Mesenchymal stem cell (in vitro differentiated cells and primary cell): ENCODE measurements around the gene TTC22.

Experiments used
- DNase-seq: peaks from one replicate; pipeline ENCODE4 v3.0.0-alpha.2; 2013
- H2AFZ ChIP-seq: one replicate; pipeline ENCODE4 v1.6.1; 2013; ENCODE audit warnings: low read depth, mild to moderate bottlenecking, control low read depth, inconsistent platforms, low read length, moderate library complexity
- H2AK5ac ChIP-seq: 2 replicates; pipeline ENCODE4 v1.6.1; 2013; ENCODE audit warnings: low read length, moderate library complexity, mild to moderate bottlenecking, inconsistent platforms; ENCODE audit not compliant: severe bottlenecking
- H2BK120ac ChIP-seq: one replicate; pipeline ENCODE4 v1.6.1; 2013; ENCODE audit warnings: low read depth, mild to moderate bottlenecking, inconsistent platforms, low read length, moderate library complexity
- H2BK12ac ChIP-seq, 2 experiments: one replicate each; pipeline ENCODE4 v1.6.1; 2013; ENCODE audit warnings: inconsistent platforms in 2 of 2, low read length in 2 of 2, mild to moderate bottlenecking in 2 of 2, moderate library complexity in 2 of 2, control low read depth in 1 of 2
- H2BK15ac ChIP-seq: one replicate; pipeline ENCODE4 v1.6.1; 2013; ENCODE audit warnings: mild to moderate bottlenecking, low read depth, inconsistent platforms; ENCODE audit not compliant: poor library complexity, severe bottlenecking
- H2BK5ac ChIP-seq: 2 replicates; pipeline ENCODE4 v1.6.1; 2013; ENCODE audit warnings: low read depth, mild to moderate bottlenecking, low read length, control low read depth, inconsistent platforms; ENCODE audit not compliant: poor library complexity, severe bottlenecking
- H3K14ac ChIP-seq, 2 experiments: one replicate each; pipeline ENCODE4 v1.6.1; 2013; ENCODE audit warnings: inconsistent platforms in 2 of 2, low read length in 2 of 2, control low read depth in 1 of 2, mild to moderate bottlenecking in 1 of 2, moderate library complexity in 1 of 2
- H3K18ac ChIP-seq, 2 experiments: one replicate each; pipeline ENCODE4 v1.6.1; 2013; ENCODE audit warnings: inconsistent platforms in 2 of 2, low read length in 2 of 2, control low read depth in 1 of 2, low read depth in 1 of 2, mild to moderate bottlenecking in 1 of 2
- H3K23ac ChIP-seq, 2 experiments: one replicate each; pipeline ENCODE4 v1.6.1; 2013; ENCODE audit warnings: inconsistent platforms in 2 of 2, low read length in 2 of 2, mild to moderate bottlenecking in 2 of 2, moderate library complexity in 2 of 2, control low read depth in 1 of 2
- H3K27ac ChIP-seq: 2 replicates; pipeline ENCODE4 v1.5.1; 2013; ENCODE audit warnings: mild to moderate bottlenecking, moderate library complexity, low read length, control low read depth, inconsistent platforms; ENCODE audit not compliant: poor library complexity, severe bottlenecking
- H3K27me3 ChIP-seq, 2 experiments: 2 replicates each; pipeline versions ENCODE4 v1.6.1 to v1.7.0; 2013; ENCODE audit warnings: low read length in 2 of 2, mild to moderate bottlenecking in 2 of 2, moderate library complexity in 2 of 2, control low read depth in 1 of 2, inconsistent platforms in 1 of 2; ENCODE audit not compliant: control insufficient read depth in 1 of 2, insufficient read depth in 1 of 2
- H3K36me3 ChIP-seq, 2 experiments: 2 replicates each; pipeline versions ENCODE4 v1.6.1 to v1.7.0; 2013; ENCODE audit warnings: low read length in 2 of 2, control low read depth in 1 of 2, inconsistent platforms in 1 of 2, low read depth in 1 of 2, mild to moderate bottlenecking in 1 of 2; ENCODE audit not compliant: insufficient read depth in 2 of 2, control insufficient read depth in 1 of 2
- H3K4ac ChIP-seq, 2 experiments: one replicate each; pipeline ENCODE4 v1.6.1; 2013; ENCODE audit warnings: inconsistent platforms in 2 of 2, low read length in 2 of 2, mild to moderate bottlenecking in 2 of 2, moderate library complexity in 2 of 2, control low read depth in 1 of 2, low read depth in 1 of 2
- H3K4me1 ChIP-seq: 2 replicates; pipeline ENCODE4 v1.6.1; 2013; ENCODE audit warnings: low read depth, low read length, control low read depth; ENCODE audit not compliant: control insufficient read depth, insufficient read depth
- H3K4me2 ChIP-seq: 2 replicates; pipeline ENCODE4 v1.6.1; 2013; ENCODE audit warnings: low read length, mild to moderate bottlenecking, inconsistent platforms; ENCODE audit not compliant: poor library complexity, severe bottlenecking
- H3K4me3 ChIP-seq, 2 experiments: 2 replicates each; pipeline versions ENCODE4 v1.5.1 to v1.7.0; 2013; ENCODE audit warnings: low read length in 2 of 2, mild to moderate bottlenecking in 2 of 2, control low read depth in 1 of 2, low read depth in 1 of 2; ENCODE audit not compliant: insufficient read depth in 1 of 2
- H3K79me1 ChIP-seq: replicated peaks from 2 replicates; pipeline ENCODE4 v1.6.1; 2013; ENCODE audit warnings: mild to moderate bottlenecking, control low read depth, low read length, inconsistent platforms; ENCODE audit not compliant: poor library complexity, severe bottlenecking
- H3K9ac ChIP-seq: 2 replicates; pipeline ENCODE4 v1.7.0; 2013; ENCODE audit warnings: mild to moderate bottlenecking, low read length, moderate library complexity
- H3K9me3 ChIP-seq: 2 replicates; pipeline ENCODE4 v1.7.0; 2013; ENCODE audit warnings: mild to moderate bottlenecking, low read length; ENCODE audit not compliant: control insufficient read depth
- H4K8ac ChIP-seq: one replicate; pipeline ENCODE4 v1.6.1; 2013; ENCODE audit warnings: inconsistent platforms, mild to moderate bottlenecking, low read length, moderate library complexity
- H4K91ac ChIP-seq: one replicate; pipeline ENCODE4 v1.6.1; 2013; ENCODE audit warnings: mild to moderate bottlenecking, low read length, inconsistent platforms
- WGBS: methylation state at CpG from one replicate; pipeline ENCODE4 v1.1.7; 2013; ENCODE audit warnings: mixed read lengths; 5-methylcytosine and 5-hydroxymethylcytosine counted together

The TTC22 gene

DNA sequence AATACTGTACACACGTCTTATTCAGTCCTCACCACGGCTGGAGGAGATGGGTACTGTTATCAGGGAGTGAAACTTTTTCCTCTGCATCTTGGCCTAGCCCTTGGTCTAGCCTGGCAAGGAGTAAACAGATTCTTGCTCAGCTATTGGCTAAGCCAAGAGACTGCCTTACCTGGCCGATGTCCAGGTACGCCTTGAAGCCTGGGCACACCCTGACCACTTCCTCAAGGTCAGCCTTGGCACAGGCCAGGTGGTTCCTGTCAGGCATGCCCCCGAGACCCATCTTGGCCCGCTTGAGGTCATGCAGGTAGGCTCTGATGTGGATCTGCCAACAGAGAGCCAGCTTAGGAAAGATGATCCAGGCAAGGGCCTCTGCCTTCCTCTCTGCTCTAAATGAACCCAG is 19.0 kb downstream of the TTC22 start:
- Histone ChIP-seq H3K36me3 (no peaks in the 10 kb centered on the region), H3K4ac (no peak overlapping the region), H3K27me3 (peaks cover 13 to 76% of the 10 kb centered on the region in 2 experiments), H2AFZ (no peak overlapping the region), H2BK5ac (no peak overlapping the region), H3K14ac (no peak overlapping the region), H3K4me3 (no peak overlapping the region), H3K9ac (no peak overlapping the region), H3K18ac (no peak overlapping the region), H3K79me1 (no peaks in the 10 kb centered on the region), H3K4me1 (no peaks in the 10 kb centered on the region), H4K91ac (no peak overlapping the region), H3K9me3 (no peaks in the 10 kb centered on the region), H2BK15ac (no peak overlapping the region), H3K23ac (no peak overlapping the region), H2BK120ac (no peak overlapping the region), H3K27ac (no peak overlapping the region), H4K8ac (no peak overlapping the region), H3K4me2 (no peak overlapping the region), H2BK12ac (no peak overlapping the region), H2AK5ac (no peak overlapping the region)
- 83% methylated on average over 6 of the region's 6 CpGs for WGBS
- no peak for DNase-seq

GRCh38 chr1:54781023-54781723 is 19.9 kb downstream of the TTC22 start:
- H2AFZ ChIP-seq, result no peak overlapping the region
- H3K4me1 ChIP-seq, result peaks cover 1% of the 10 kb centered on the region
- no peak overlapping the region for H2BK15ac ChIP-seq
- no peak overlapping the region for H2BK120ac ChIP-seq
- peaks cover 19 to 82% of the 10 kb centered on the region in 2 experiments for H3K27me3 ChIP-seq
- WGBS, result 74% methylated on average over 74 of the region's 74 CpGs
- no peaks in the 10 kb centered on the region for H3K36me3 ChIP-seq
- no peak overlapping the region for H2BK5ac ChIP-seq
- H3K4me3 ChIP-seq, result no peak overlapping the region
- no peak overlapping the region for H3K14ac ChIP-seq
- H3K9me3 ChIP-seq, result no peaks in the 10 kb centered on the region
- no peak overlapping the region for H3K9ac ChIP-seq
- H2BK12ac ChIP-seq, result no peak overlapping the region
- H3K79me1 ChIP-seq, result no peaks in the 10 kb centered on the region
- H3K4me2 ChIP-seq, result no peak overlapping the region
- no peak overlapping the region for H3K23ac ChIP-seq
- no peak overlapping the region for H3K4ac ChIP-seq
- no peak for DNase-seq
- H4K8ac ChIP-seq, result no peak overlapping the region
- no peak overlapping the region for H4K91ac ChIP-seq
- no peak overlapping the region for H3K18ac ChIP-seq
- no peak overlapping the region for H3K27ac ChIP-seq
- H2AK5ac ChIP-seq, result no peak overlapping the region

DNA sequence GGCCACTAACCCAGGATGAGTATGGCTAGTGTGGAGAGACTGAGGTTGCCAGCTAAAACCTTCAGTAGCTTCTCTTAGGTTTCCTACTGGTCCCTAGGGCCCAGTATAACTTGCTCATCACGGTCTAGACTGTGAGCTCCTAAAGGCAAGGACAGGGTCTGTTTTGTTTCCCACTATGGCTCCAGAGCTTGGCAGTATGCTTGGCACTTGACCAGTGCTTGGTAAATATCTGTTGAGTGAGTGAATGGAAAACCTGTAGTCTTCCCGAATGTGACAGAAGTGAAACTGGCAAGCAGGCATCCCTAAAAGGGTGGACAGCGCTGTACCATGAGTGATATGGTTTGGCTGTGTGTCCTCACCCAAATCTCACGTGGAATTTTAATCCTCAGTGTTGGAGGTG is 23.7 kb downstream of the TTC22 start:
- Histone ChIP-seq H2BK12ac (no peak overlapping the region), H2BK5ac (no peak overlapping the region), H4K91ac (no peak overlapping the region), H3K14ac (no peak overlapping the region), H3K4me1 (peaks cover 1% of the 10 kb centered on the region), H2AFZ (no peak overlapping the region), H3K4me3 (no peak overlapping the region), H3K4ac (no peak overlapping the region), H3K9me3 (no peaks in the 10 kb centered on the region), H2AK5ac (no peak overlapping the region), H3K4me2 (no peak overlapping the region), H3K79me1 (no peaks in the 10 kb centered on the region), H3K23ac (no peak overlapping the region), H3K27me3 (peaks cover 11 to 59% of the 10 kb centered on the region in 2 experiments), H3K36me3 (no peaks in the 10 kb centered on the region), H2BK120ac (no peak overlapping the region), H3K27ac (no peak overlapping the region), H3K9ac (no peak overlapping the region), H3K18ac (no peak overlapping the region), H4K8ac (no peak overlapping the region), H2BK15ac (no peak overlapping the region)
- no peak for DNase-seq
- WGBS, result 70% methylated on average over 4 of the region's 4 CpGs

- H4K8ac ChIP-seq, result no peak overlapping the region
- no peaks in the 10 kb centered on the region for H3K79me1 ChIP-seq
- no peak overlapping the region for H4K91ac ChIP-seq
- H3K14ac ChIP-seq, result no peak overlapping the region
- H3K36me3 ChIP-seq, result no peaks in the 10 kb centered on the region
- H2BK120ac ChIP-seq, result no peak overlapping the region
- peaks cover 11 to 55% of the 10 kb centered on the region in 2 experiments for H3K27me3 ChIP-seq
- H3K4ac ChIP-seq, result no peak overlapping the region
- no peak overlapping the region for H2BK12ac ChIP-seq
- no peak overlapping the region for H3K9ac ChIP-seq
- 75% methylated on average over 4 of the region's 4 CpGs for WGBS
- peaks cover 1% of the 10 kb centered on the region for H3K4me1 ChIP-seq
- no peak overlapping the region for H3K27ac ChIP-seq
- no peak overlapping the region for H2BK5ac ChIP-seq
- H2BK15ac ChIP-seq, result no peak overlapping the region
- no peak for DNase-seq
- H2AFZ ChIP-seq, result no peak overlapping the region
- H3K18ac ChIP-seq, result no peak overlapping the region
- H2AK5ac ChIP-seq, result no peak overlapping the region
- no peak overlapping the region for H3K23ac ChIP-seq
- H3K4me2 ChIP-seq, result no peak overlapping the region
- H3K9me3 ChIP-seq, result no peaks in the 10 kb centered on the region
- H3K4me3 ChIP-seq, result no peak overlapping the region
Observed at GRCh38 chr1:54777011-54777410, 24.1 kb downstream of the TTC22 start.
